Measurements from ENCODE around the gene RANBP1.
A peak's percentile ranks its signal among the peaks of the same experiment; 100 is the strongest.

Gene RANBP1

DNA sequence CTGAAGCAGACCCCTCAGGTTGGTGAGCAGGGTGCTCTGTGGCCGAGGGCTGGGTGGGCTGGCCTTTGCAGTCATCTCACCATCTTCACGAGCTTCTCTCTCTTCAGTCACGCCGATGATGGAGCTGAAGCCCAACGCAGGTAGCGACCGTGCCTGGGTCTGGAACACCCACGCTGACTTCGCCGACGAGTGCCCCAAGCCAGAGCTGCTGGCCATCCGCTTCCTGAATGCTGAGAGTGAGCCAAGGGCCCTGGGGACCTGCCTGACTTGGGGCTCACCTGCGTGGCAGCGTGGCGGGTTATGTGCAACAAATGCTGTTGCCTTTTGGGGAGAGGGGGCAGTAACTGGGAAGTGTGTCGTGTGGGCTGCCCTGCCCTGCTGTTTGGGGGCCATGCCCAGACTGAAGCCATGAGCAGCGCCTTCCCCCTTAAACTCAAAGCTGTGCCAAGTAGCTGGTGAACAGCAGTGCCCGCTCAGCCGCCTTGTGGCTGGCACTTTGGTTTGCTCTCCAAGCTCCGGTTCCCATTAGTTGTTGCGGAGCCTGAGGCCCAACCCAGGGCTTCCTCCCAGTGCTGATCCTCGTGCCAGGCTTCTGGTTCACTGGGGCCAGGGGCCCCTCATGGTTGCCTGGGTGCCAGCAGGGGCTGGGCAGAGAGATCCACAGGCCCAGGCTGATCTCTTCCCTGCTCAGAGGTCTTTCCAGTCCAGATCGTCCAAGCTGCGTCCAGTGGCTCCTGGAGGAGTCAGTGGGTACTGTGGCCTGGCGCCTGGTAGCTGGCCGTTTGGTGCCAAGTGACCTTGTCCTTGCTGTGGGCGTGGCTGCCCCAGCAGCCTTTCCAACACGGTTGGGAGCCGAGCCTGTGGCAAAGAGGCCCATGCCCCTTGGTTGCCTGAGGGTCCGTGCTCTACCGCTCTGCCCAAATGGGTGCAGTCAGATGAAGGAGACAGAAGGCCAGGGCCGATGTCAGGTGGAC lies 9.6 kb downstream of the RANBP1 start:
- no peak for DNase-seq

DNA sequence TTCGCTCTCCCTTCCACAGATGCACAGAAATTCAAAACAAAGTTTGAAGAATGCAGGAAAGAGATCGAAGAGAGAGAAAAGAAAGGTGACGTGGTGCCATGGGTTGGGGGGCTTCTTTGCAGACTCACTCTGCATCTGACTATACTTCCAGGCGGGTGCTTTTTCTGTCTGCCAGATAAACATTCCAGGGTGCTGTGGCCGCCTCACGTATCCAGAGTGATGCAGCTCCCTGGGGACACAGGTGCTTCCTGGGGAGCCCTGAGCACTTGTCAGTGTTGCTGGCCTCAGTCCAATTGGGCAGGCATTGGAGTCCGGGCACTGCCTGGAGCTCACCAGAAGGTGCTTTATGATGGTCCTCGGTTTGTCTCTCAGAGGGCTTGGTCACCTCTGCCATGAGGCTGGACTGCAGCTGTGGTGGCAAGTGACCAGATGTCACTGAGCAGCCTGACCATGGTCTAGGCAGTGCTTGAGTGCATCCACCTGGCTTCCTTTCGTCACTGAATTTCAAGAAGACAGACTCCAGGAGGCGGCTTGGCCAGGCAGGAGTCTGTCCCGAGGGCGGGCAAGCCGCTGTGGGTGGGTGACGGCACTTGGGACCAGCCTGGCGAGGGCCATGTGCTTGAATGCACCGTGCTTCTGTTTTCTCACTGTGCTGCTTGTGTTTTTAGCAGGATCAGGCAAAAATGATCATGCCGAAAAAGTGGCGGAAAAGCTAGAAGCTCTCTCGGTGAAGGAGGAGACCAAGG lies 10.6 kb downstream of the RANBP1 start:
- no peak for DNase-seq

DNA sequence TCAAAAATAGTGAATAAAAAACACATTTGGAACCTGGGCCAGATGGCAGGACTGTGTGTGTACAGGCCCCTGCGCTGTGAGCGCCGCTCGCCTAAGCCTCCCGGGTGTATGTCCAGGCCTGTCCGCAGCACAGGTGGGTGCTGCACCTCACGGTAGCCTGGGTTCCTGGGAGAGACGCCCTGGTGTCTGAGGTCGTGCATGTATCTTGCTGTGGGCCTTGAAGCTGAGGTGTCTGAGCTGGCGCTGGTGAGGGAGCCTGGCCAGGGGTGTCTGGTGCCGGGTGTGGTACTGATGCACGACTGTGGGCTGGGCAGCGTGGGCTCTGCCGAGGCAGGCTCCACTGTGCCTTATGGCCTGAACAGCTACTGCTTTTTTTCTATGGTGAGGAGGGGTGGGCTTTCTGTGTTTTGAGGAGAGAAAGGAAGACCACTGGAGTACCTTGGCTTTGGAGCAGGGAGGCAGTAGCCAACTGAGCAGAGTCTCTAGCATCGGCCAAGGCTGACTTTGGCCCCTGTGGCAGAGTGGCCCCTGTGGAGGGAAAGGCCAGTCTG lies 11.5 kb downstream of the RANBP1 start:
- DNase-seq, result no peak

DNA sequence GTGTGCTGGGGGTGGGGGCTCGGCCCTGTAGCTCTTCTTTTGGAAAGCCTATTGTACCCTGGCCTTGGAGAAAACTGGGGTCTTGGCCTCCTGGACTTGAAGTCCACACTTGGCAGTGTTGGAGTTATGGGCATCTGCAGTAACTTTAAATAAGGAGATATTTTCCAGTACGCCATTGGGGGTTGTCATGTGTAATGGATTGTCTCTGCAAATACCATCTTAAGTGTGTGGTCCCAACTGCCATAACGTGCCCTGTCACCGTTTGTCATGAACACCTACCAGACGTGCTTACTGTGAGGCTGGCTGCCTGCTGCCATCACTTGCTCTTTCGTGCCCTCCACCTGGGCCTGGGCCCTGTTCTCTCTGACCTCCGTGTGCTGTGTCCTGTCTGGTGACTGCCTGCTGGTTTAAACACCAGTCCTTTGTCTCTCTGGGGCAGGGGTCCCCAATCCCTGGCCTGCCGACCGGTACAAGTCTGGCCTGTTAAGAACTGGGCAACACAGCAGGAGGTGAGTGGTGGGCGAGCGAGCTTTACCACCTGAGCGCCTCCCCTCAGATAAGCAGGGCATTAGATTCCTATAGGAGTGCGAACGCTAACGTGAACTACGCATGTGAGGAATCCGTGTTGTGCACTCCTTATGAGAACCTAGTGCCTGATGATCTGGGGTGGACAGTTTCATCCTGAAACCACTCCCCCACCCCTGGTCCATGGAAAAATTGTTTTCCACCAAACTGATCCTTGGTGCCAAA lies 12.1 kb downstream of the RANBP1 start:
- no peak for DNase-seq

DNA sequence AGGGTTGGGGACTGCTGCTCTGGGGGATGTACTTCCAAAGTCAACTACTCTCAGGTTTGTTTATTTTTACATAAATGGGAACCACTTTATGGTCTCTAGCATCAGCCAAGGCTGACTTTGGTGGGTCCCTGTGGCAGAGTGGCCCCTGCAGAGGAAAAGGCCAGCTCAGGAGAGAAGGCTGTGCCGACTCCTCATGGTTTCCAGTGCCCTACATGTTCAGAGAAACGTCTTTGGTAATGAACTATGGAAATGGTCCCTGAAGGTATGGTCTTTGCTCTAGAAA lies 12.7 kb downstream of the RANBP1 start:
- DNase-seq, result no peak

DNA sequence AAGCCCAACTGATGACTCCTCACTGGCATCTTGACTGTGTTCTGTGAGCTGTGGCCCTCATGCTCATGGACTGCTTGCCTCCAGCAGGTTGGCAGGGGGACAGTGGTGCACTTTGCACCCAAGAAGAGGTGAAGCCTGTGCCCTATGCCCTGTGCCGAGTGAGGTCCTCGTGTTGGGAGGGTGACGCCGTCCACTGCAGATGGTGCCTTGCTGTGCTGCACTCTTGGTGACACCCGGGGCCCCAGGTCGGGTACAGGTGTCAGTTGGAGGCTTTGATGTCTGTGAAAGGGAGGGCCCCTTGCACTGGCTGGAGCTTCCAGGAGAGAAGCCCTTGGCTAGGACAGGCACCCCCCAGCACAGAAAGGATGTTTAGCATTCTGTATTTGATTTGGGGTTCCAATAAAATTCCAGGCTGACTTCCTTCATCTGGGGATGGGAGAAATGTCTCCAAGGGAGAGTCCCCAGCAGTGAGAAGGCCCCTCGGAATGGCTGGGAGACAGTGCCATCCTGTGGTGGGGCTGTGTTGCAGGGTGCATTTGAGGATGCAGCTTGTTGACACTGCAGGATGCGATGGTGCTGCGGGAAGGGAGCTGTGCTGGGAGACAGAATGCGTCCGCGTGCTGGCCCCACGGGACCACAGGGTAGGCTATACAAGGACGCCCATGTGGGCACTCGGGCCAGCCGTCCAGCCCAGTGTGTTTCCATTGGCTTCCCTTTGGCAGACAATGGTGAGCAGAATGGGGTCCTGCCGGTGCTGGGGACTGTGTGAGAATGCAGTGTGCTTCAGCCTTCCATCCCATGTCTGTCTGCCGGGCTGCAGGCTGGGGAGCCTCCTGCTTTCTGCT lies 13.2 kb downstream of the RANBP1 start:
- DNase-seq, result peak; percentile 21

DNA sequence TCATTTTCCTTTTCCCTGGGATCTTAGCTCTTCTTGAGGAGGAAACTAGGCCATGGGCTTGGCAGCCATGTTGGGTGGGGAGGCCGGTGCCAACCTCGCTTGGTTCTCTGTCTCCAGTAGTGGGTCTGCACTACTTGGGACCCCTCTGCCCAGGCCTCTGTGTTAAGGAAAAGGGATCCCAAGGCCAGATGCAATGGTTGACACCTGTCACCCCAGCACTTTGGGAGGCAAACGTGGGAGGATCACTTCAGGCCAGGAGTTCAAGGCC lies 13.8 kb downstream of the RANBP1 start:
- no peak for DNase-seq

DNA sequence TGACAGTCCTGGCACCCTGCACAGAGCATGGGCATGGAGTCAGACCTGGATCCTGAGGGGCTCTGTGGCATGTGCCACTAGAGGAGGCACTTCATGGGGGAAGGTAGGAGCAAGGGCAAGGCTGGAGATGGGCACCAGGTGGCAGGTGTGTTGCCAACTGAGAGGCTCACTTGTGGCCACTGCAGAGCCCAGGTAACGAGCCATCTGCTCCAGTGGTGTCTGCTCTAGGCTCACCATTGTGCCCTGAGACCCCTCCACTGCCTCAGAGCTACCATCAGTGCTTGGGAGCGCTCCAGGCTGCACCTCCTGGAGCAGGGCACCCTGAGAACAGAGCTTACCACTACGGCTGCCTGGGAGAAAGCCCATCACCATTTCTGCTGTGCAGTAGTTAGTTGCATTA lies 14.4 kb downstream of the RANBP1 start:
- peak; percentile 24 for DNase-seq

DNA sequence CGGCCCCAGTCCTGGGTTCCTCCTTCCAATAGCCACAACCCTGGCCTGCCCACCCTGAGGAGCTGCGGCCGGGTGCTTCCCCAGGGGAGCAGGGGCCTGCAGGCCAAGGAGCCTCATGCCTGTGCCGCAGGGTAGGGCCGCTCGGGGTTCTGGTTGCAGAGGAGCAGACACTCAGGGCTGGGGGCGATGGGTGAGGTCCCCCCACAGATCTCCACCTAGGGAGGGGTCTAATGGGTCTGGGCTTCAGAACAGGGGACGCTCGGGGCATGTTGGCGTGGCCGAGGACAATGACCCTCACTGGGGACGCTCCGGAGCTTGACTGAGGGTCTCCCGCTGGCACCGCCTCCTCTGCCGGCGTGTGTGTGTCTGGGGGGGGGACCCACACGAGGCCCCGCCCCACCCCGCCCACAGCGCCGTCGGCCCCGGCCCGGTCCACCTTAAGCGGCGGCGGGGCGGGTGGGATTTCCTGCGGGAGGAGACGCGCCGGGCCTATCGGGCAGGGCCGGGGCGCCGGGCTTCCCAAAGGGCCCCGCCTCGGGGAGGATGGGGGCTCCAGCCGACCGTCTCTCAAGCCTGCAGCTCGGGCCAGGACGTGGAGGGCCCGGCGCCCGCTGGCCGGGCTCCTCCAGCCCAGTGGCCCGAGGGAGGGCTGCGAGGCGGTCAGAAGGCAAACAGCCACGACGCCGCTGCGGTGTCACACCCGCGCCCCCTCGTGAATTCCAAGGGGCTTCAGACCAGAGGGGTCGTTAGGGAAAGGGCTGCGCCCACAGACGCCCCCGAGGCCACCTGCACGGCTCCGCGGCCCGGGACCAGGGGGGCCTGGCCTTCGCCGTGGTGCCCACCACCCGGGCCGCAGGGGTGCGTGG lies 15.1 kb downstream of the RANBP1 start:
- peak; percentile 76 for DNase-seq

DNA sequence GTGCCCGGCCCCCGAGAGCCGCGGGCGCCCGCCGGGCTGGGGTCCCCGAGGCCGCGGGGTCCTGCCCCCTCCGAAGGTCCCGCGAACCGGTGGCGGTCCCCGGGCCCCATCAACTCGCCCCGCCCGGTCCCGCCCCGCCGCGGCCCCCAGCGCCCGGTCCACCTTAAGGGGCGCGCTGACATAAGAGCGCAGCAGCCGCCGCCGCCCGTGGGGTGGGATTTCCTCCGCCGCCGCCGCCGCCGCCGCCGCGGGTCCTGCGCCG lies 15.6 kb downstream of the RANBP1 start, which contains the start of gene ZDHHC8:
Gene ZDHHC8, plus strand, starts transcription at position 208 of the 262 bp plus-strand sequence. CDS start 144 bp downstream, outside the sequence.
- no peak for DNase-seq

DNA sequence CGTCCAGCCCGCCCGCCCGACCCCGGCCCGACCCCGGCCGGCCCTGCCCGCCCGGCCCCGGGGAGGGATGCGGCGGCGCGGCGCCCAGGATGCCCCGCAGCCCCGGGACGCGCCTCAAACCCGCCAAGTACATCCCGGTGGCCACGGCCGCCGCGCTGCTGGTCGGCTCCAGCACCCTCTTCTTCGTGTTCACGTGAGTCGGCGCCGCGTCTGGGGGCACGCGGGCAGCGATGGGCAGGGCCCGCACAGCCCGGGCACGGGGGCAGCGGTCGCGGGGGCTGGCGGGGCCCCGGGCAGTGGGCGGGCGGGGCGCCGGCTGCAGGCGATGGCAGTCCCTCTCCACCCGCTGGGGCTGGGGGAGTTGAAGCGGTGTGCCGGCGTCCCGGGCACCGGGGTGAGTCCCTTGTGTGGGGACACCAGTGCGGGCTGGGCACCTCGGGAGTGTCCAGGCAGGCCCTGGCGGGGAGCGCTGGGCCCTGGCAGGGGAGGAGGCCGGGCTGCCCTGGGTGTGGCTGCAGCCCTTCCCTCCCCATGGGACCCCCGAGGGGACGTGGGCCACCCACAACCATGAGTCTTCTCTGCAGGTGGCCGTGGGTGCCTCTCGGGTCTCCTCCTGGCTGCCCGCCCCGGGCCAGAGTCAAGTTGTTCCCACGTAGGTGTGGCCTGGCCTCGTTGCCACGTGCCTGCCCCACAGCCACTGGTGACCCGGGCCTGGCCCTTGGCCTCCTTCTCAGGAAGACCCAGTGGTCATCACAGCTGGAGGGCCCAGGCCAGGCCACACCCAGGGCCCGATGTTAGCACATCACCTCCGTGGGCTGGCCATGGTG lies 16.2 kb downstream of the RANBP1 start:
- peak; percentile 13 for DNase-seq

DNA sequence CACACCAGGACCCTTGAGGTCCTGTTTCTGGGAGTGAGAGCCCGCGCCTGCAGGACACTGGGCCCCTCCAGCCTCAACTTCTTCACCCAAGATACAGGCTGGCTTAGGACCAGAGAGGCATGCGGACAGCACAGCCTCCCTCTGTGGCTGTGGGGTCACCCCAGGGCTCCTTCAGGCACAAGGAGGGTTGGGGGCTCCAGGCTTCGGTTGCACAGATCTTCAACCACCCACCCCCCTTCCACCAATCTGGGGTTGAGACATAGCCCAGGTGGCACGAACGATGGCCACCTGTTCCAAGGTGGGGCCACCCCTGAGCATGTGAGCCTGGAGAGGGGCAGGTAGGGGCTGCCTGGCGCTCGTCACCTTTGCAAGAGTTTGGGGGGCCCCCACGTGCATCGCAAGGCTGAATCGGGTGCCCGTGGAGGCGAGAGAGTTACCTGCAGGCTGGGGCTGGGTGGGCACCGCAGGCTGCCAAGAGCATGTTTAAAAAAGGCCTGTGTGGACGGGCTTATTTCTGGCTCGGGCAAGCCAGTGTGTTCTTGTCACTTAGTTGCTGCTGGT lies 16.9 kb downstream of the RANBP1 start:
- DNase-seq, result no peak

DNA sequence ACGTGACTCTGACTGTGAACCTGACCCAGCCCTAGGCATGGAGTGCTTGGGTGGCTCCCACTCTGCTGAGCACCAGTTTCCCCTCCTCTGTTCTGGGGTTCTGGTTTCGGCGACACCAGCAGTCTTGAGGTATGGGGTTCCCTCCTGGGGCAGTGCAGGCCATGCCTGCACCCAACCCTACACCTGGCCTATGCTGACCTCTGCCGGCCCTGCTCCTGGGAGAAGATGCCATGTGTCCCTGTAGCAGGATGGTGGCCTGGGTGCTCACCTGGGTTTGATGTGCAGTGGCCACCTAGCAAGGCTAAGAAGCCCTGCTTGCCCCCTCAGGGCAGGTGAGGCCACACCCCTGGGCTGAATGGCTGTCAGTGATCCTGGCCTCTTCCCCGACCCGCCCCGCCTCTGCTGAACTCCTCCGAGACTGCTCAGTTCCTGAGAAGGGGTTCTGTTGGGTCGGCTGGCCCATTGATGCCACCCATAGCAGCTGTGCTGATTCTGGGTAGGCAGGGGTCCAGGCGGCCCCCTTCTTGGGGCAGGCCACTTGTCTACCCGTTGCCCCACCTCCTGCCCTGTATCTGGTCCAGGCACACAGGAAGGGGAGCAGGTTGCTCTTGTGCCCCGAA lies 18.1 kb downstream of the RANBP1 start:
- DNase-seq, result no peak

DNA sequence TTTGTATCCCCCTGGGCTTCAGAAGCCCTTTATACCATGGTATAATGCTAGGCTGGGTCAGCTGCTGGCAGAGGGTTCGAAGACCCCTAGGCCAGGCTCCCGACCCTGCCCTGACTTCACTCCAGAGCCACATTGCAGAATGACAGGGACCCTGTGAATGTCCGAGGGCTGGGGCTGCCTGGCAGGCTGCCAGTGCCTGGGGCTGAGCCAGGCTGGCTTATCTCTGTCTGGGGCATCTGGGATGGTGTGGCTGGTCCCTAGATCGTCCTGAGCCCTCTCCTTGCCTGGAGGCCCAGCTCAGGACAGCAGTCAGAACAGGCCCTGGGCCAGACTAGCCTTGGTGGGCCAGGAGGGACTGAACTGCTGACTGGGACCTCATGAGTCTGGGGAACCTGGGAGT lies 19.4 kb downstream of the RANBP1 start:
- DNase-seq, result no peak

DNA sequence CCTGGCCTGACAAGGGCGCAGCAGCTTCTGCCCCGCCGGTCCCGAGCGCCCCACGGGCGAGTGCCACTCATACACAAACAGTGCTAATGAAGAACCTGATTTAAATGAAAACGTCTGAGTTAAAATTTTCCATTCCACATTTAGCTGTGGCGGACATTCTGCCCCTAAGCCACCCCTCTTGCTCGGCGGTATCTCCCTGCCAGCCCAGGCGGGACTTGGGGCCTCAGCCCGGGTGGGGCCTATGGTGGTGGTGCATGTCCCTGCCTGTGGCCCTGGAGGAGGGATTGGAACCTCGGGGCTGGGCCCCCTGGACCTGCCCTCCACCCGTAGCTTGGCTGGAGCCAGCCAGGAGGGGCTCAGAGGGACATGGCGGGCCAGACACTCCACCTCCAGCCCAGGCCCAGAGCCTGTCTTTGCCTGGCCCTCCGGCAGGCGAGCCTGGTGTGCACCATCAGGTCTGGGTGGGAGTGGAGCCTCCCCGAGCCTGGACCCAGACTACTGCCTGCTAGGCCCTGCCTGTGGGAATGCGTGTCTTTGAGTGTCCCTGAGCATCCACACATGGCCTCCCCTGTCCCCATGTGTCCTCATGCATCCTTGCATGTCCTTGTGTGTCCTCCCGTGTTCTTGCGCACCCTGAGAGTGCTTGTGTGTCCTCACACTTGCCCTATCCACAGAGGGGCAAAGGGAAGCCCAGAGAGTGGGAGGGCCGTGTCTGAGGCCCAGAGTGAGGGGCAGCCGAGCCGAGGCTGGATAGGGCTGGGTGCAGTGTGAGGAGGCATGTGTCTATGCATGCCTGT lies 20.1 kb downstream of the RANBP1 start:
- no peak for DNase-seq

DNA sequence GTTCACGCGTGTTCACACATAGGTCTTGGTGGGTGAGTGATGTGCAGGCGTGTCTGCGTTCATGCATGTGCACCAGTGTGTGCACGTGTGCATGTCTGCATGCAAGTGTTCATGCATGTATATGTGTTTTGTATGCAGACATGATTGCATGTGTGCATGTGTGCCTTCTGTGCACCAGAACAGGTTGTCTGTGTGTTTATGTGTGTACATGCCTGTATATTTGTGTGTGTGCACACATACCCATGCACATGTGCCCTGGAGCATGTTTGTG lies 20.6 kb downstream of the RANBP1 start:
- no peak for DNase-seq

DNA sequence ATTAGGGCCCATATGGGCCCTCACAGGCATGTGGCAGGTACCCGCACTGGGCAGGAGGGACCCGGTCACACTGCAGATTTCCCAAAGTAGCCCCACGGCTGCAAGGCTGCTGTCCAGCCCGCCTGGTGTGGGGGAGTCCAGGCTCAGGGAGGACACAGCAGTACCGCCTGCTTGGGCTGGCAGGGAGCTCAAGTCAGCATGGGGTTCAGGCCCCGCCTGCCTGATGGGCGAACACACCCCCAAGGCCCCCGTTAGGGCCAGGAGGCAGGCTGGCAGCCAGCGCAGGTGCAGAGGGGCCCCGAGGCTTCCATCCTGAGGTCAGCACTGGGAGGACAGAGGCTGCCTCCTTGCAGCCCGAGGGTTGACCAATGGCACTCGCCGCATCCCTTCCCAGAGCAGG lies 21.2 kb downstream of the RANBP1 start:
- DNase-seq, result no peak

DNA sequence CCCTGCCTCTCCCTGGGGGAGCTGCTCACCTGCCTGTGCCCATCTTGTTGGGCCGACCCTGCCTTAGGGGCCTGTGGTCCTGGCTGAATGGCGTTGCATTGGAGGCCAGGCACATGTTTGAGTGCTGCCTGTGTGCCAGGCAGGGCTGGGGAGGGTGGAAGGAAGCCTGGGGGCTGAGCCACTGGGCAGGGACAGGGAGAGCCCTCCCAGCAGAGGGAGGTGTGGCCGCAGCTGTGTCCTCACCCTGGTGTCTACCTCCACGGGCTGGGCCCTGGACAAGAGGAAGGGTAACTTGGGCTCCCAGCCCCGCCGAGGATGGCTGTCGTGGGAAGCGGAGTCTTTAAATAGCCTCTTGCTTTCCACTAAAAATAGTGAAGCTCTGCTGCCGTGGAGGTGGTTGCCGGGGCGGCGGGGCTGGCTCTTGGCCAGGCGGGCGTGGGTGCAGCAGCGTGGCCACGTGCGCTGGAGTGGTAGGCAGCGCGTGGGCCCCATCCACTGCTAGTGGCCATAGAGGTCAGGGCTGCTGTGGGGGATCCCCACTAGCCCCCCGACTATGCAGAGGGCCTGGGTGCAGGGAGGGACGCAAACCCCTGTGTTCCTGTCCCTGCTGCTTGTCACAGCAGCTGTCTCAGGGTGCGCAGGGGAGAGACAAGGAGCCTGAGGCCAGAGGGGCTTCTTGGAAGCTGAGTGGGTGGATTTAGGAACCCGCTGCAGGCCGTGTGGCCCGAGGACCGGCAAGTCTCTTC lies 21.9 kb downstream of the RANBP1 start:
- DNase-seq, result no peak

DNA sequence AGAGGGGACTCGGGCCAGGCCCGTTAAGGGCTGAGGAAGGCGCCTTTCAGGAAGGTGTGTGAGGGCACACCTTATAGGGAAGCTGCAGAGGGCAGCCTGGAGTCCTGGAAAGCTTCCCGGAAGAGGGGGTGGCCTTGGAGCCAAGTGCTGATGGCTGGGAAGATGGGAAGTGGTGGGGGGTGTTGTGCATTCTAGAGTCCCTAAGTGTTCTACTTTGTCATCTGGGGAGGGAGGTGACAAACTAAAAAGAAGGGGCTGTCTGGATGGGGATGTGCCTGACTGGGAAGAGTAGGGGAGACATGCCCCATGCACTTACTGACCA lies 22.5 kb downstream of the RANBP1 start:
- DNase-seq, result no peak
